Natural killer cell treated with Interleukin-12 subunit alpha and Interleukin-12 subunit beta and Interleukin-15 and Interleukin-18, amount 100 ng/mL, for 72 hours (primary cell): ENCODE measurements around the gene HCRTR1. TPM values are rescaled to one million over a fixed set of nuclear protein-coding genes. Genes with fewer than 3 reads are reported as not detected.

Experiments used
- ATAC-seq, 2 donors: fragments of 150-1000 bp; cut with Tn5 transposase in 1 of 2; sonication (Bioruptor Pico), chemical (Tn5 transposase) in 1 of 2; 2 replicates each; pipeline ENCODE4 v1.10.0; 2021
- DNase-seq: peaks from one replicate; pipeline ENCODE4 v3.0.0; 2022; ENCODE audit warnings: low spot score
- H3K27ac Mint-ChIP-seq, 2 donors: 1 replicate in 1 of 2; 2 replicates in 1 of 2; pipeline ENCODE4 v1.8.0; 2022; ENCODE audit warnings: mixed read lengths in 2 of 2, mild to moderate bottlenecking in 1 of 2, moderate library complexity in 1 of 2
- H3K27me3 Mint-ChIP-seq, 2 donors: 1 replicate in 1 of 2; 2 replicates in 1 of 2; pipeline ENCODE4 v1.8.0; 2022; ENCODE audit warnings: mixed read lengths in 2 of 2
- H3K36me3 Mint-ChIP-seq: one replicate; pipeline ENCODE4 v1.8.0; 2022; ENCODE audit warnings: mixed read lengths
- H3K4me1 Mint-ChIP-seq, 2 donors: 1 replicate in 1 of 2; 2 replicates in 1 of 2; pipeline ENCODE4 v1.8.0; 2022; ENCODE audit warnings: low read depth in 2 of 2, mixed read lengths in 2 of 2, mild to moderate bottlenecking in 1 of 2
- H3K4me3 Mint-ChIP-seq: one replicate; pipeline ENCODE4 v1.8.0; 2022; ENCODE audit warnings: mixed read lengths
- H3K9me3 Mint-ChIP-seq: 2 replicates; pipeline ENCODE4 v1.8.0; 2022; ENCODE audit warnings: mixed read lengths
- total RNA-seq, 2 donors: library from RNA; stranded (reverse); gene quantifications; one replicate each; pipeline ENCODE4 v1.2.3, GENCODE V29; 2022

HCRTR1 gene
- total RNA-seq, 2 donors from 2014 or later = not detected

- no peaks in the 10 kb centered on the region for H3K27me3 Mint-ChIP-seq
- no peak for DNase-seq
- H3K27ac Mint-ChIP-seq = no peak overlapping the region
Measured at GRCh38 chr1:31650161-31651088, 32.9 kb downstream of the HCRTR1 start.

GRCh38 chr1:31651089-31651420 lies 33.6 kb downstream of the HCRTR1 start:
- H3K9me3 Mint-ChIP-seq = peaks cover 6% of the 10 kb centered on the region
- no peak overlapping the region for H3K27ac Mint-ChIP-seq
- H3K4me1 Mint-ChIP-seq = peaks cover 13% of the 10 kb centered on the region in 2 donors
- DNase-seq (no peak), ATAC-seq (no peak)
- H3K4me3 Mint-ChIP-seq = no peak overlapping the region
- peaks cover 7% of the 10 kb centered on the region for H3K36me3 Mint-ChIP-seq
- peaks cover 0 to 3% of the 10 kb centered on the region in 2 donors for H3K27me3 Mint-ChIP-seq

More at GRCh38 chr1:31650161-31651088, 32.9 kb downstream of the HCRTR1 start:
- Mint-ChIP-seq H3K4me1 (peaks cover 17 to 19% of the 10 kb centered on the region in 2 donors), H3K4me3 (no peak overlapping the region), H3K9me3 (peaks cover 6% of the 10 kb centered on the region), H3K36me3 (peaks cover 7% of the 10 kb centered on the region)
- no peak for ATAC-seq

GRCh38 chr1:31651766-31652165 lies 34.3 kb downstream of the HCRTR1 start:
- peaks cover 6% of the 10 kb centered on the region in 2 donors for H3K4me1 Mint-ChIP-seq
- H3K36me3 Mint-ChIP-seq = peaks cover 5% of the 10 kb centered on the region
- H3K9me3 Mint-ChIP-seq = peaks cover 2% of the 10 kb centered on the region
- no peak for DNase-seq
- H3K27ac Mint-ChIP-seq = no peak overlapping the region
- H3K4me3 Mint-ChIP-seq = no peak overlapping the region
- ATAC-seq = no peak
- peaks cover 0 to 3% of the 10 kb centered on the region in 2 donors for H3K27me3 Mint-ChIP-seq

- no peak overlapping the region for H3K4me3 Mint-ChIP-seq
- peaks cover 0 to 6% of the 10 kb centered on the region in 2 donors for H3K27me3 Mint-ChIP-seq
- H3K4me1 Mint-ChIP-seq = no peaks in the 10 kb centered on the region
- no peaks in the 10 kb centered on the region for H3K9me3 Mint-ChIP-seq
- no peaks in the 10 kb centered on the region for H3K36me3 Mint-ChIP-seq
- no peak overlapping the region for H3K27ac Mint-ChIP-seq
- ATAC-seq = no peak
- DNase-seq = no peak
Measured at GRCh38 chr1:31652891-31653499, 35.5 kb downstream of the HCRTR1 start.

GRCh38 chr1:31653717-31654473 lies 36.4 kb downstream of the HCRTR1 start:
- Mint-ChIP-seq H3K36me3 (no peaks in the 10 kb centered on the region), H3K27me3 (peaks cover 0 to 8% of the 10 kb centered on the region in 2 donors), H3K4me1 (no peaks in the 10 kb centered on the region), H3K9me3 (no peaks in the 10 kb centered on the region), H3K27ac (no peak overlapping the region), H3K4me3 (no peak overlapping the region)
- DNase-seq = no peak
- no peak for ATAC-seq

GRCh38 chr1:31654474-31654776 lies 36.9 kb downstream of the HCRTR1 start:
- no peaks in the 10 kb centered on the region for H3K9me3 Mint-ChIP-seq
- ATAC-seq = no peak
- no peak for DNase-seq
- peaks cover 0 to 8% of the 10 kb centered on the region in 2 donors for H3K27me3 Mint-ChIP-seq
- no peak overlapping the region for H3K27ac Mint-ChIP-seq
- H3K36me3 Mint-ChIP-seq = no peaks in the 10 kb centered on the region
- no peak overlapping the region for H3K4me3 Mint-ChIP-seq
- no peaks in the 10 kb centered on the region for H3K4me1 Mint-ChIP-seq

GRCh38 chr1:31655104-31655503 lies 37.6 kb downstream of the HCRTR1 start:
- no peaks in the 10 kb centered on the region for H3K36me3 Mint-ChIP-seq

GRCh38 chr1:31655756-31656155 lies 38.3 kb downstream of the HCRTR1 start:
- no peak overlapping the region for H3K27ac Mint-ChIP-seq

More at GRCh38 chr1:31655104-31655503, 37.6 kb downstream of the HCRTR1 start:
- DNase-seq (no peak), ATAC-seq (no peak)
- Mint-ChIP-seq H3K27ac (no peak overlapping the region), H3K27me3 (peaks cover 0 to 8% of the 10 kb centered on the region in 2 donors), H3K4me1 (no peaks in the 10 kb centered on the region), H3K4me3 (no peak overlapping the region), H3K9me3 (no peaks in the 10 kb centered on the region)

GRCh38 chr1:31657020-31657804 lies 39.7 kb downstream of the HCRTR1 start:
- no peak for ATAC-seq

More at GRCh38 chr1:31655756-31656155, 38.3 kb downstream of the HCRTR1 start:
- no peaks in the 10 kb centered on the region for H3K9me3 Mint-ChIP-seq
- H3K4me1 Mint-ChIP-seq = no peaks in the 10 kb centered on the region
- no peak overlapping the region for H3K4me3 Mint-ChIP-seq
- DNase-seq = no peak
- ATAC-seq = no peak
- H3K27me3 Mint-ChIP-seq = peaks cover 0 to 8% of the 10 kb centered on the region in 2 donors
- H3K36me3 Mint-ChIP-seq = no peaks in the 10 kb centered on the region

GRCh38 chr1:31657972-31658510 lies 40.6 kb downstream of the HCRTR1 start:
- Mint-ChIP-seq H3K4me3 (no peak overlapping the region), H3K27me3 (peaks cover 0 to 9% of the 10 kb centered on the region in 2 donors), H3K36me3 (no peaks in the 10 kb centered on the region), H3K4me1 (peaks cover 0 to 2% of the 10 kb centered on the region in 2 donors), H3K27ac (no peak overlapping the region), H3K9me3 (no peaks in the 10 kb centered on the region)
- no peak for DNase-seq
- no peak for ATAC-seq

More at GRCh38 chr1:31657020-31657804, 39.7 kb downstream of the HCRTR1 start:
- DNase-seq = no peak
- H3K36me3 Mint-ChIP-seq = no peaks in the 10 kb centered on the region
- no peak overlapping the region for H3K27ac Mint-ChIP-seq
- H3K4me3 Mint-ChIP-seq = no peak overlapping the region
- peaks cover 0 to 8% of the 10 kb centered on the region in 2 donors for H3K27me3 Mint-ChIP-seq
- H3K4me1 Mint-ChIP-seq = no peaks in the 10 kb centered on the region
- no peaks in the 10 kb centered on the region for H3K9me3 Mint-ChIP-seq

- Mint-ChIP-seq H3K36me3 (no peaks in the 10 kb centered on the region), H3K27me3 (peaks cover 0 to 12% of the 10 kb centered on the region in 2 donors), H3K9me3 (no peaks in the 10 kb centered on the region), H3K27ac (no peak overlapping the region), H3K4me3 (no peak overlapping the region), H3K4me1 (peaks cover 0 to 4% of the 10 kb centered on the region in 2 donors)
- no peak for DNase-seq
- ATAC-seq = no peak
Measured at GRCh38 chr1:31658721-31659120, 41.2 kb downstream of the HCRTR1 start.

- H3K27ac Mint-ChIP-seq = no peak overlapping the region
- H3K4me3 Mint-ChIP-seq = no peak overlapping the region
- H3K27me3 Mint-ChIP-seq = peaks cover 0 to 12% of the 10 kb centered on the region in 2 donors
- H3K4me1 Mint-ChIP-seq = peaks cover 0 to 7% of the 10 kb centered on the region in 2 donors
- H3K36me3 Mint-ChIP-seq = no peaks in the 10 kb centered on the region
- DNase-seq (no peak), ATAC-seq (no peak)
- no peaks in the 10 kb centered on the region for H3K9me3 Mint-ChIP-seq
Measured at GRCh38 chr1:31659889-31660288, 42.4 kb downstream of the HCRTR1 start.
